NT2/D1 (cell line): Measurements from ENCODE around the gene NFKBIE.

Source experiments
- SUZ12 ChIP-seq: IDR thresholded peaks from 2 replicates; pipeline ENCODE4 v1.6.1; 2011; ENCODE audit not compliant: insufficient read length, insufficient read depth; ENCODE audit errors: extremely low read depth
- YY1 ChIP-seq: IDR thresholded peaks from 2 replicates; pipeline ENCODE4 v1.6.1; 2011; ENCODE audit not compliant: insufficient read length, insufficient read depth
- ZNF274 ChIP-seq: IDR thresholded peaks from 2 replicates; pipeline ENCODE4 v1.6.1; 2011; ENCODE audit warnings: mild to moderate bottlenecking, low read depth, low read length

DNA sequence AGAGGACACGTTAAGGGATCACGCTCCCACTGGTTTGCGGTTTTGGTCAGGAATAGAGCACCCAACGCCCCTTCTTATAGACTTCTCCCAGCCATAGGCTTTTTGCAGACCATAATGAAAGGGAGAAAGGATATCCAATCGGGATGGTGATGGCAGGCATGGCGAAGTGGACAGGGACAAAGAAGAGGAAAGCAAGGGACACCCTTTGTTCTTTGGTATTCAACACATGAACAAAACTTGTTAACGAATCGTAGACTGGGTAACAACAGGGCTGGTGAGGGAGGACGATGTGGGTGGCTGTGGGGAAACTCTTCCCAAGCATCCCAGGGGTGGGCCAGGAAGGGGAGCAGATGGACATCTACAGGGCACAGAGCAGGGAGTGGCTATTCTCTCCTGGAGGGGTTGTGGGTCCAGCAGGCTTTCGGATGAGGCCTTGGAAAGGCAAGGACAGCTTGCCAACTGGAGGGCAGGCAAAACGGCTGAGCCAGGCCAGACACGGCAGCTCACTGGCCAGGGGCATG is 19.9 kb downstream of the NFKBIE start:
- TF ChIP-seq ZNF274 (no peak), SUZ12 (no peak), YY1 (no peak)
